ENCODE measurements around the gene DLX2.
"Not testable (repeated sequence)": the region's sequence is repeated elsewhere in the genome, so short reads cannot be mapped to it uniquely, and the experiment has no call there.

The DLX2 gene

GRCh38 chr2:172081221-172082022, 21.3 kb downstream of the DLX2 start:
- DNase-seq = no peak

GRCh38 chr2:172080641-172081220, 22.0 kb downstream of the DLX2 start:
- DNase-seq = no peak

- no peak for DNase-seq
Observed at GRCh38 chr2:172079838-172080640, 22.7 kb downstream of the DLX2 start.

GRCh38 chr2:172079416-172079815, 23.3 kb downstream of the DLX2 start:
- no peak for DNase-seq

GRCh38 chr2:172074254-172074653, 28.4 kb downstream of the DLX2 start:
- no peak for DNase-seq

GRCh38 chr2:172073518-172073917, 29.2 kb downstream of the DLX2 start:
- DNase-seq = no peak

- DNase-seq = no peak
Observed at GRCh38 chr2:172072706-172073105, 30.0 kb downstream of the DLX2 start.

GRCh38 chr2:172072303-172072702, 30.4 kb downstream of the DLX2 start:
- DNase-seq = no peak

- no peak for DNase-seq
Observed at GRCh38 chr2:172070936-172071335, 31.8 kb downstream of the DLX2 start.

GRCh38 chr2:172067905-172068304, 34.8 kb downstream of the DLX2 start:
- not testable (repeated sequence) for DNase-seq

GRCh38 chr2:172066394-172066886, 36.3 kb downstream of the DLX2 start:
- DNase-seq = no peak

GRCh38 chr2:172065111-172065510, 37.6 kb downstream of the DLX2 start:
- DNase-seq = no peak

- no peak for DNase-seq
Observed at GRCh38 chr2:172063446-172063845, 39.3 kb downstream of the DLX2 start.

GRCh38 chr2:172062402-172063004, 40.2 kb downstream of the DLX2 start:
- no peak for DNase-seq

- not testable (repeated sequence) for DNase-seq
Observed at GRCh38 chr2:172060118-172060517, 42.6 kb downstream of the DLX2 start.

- DNase-seq = no peak
Observed at GRCh38 chr2:172058660-172059059, 44.0 kb downstream of the DLX2 start.

- no peak for DNase-seq
Observed at GRCh38 chr2:172056293-172056692, 46.4 kb downstream of the DLX2 start.

- DNase-seq = no peak
Observed at GRCh38 chr2:172053486-172053885, 49.2 kb downstream of the DLX2 start.

GRCh38 chr2:172052000-172052983, 50.4 kb downstream of the DLX2 start:
- no peak for DNase-seq

GRCh38 chr2:172050479-172051125, 52.1 kb downstream of the DLX2 start:
- no peak for DNase-seq

- no peak for DNase-seq
Observed at GRCh38 chr2:172049567-172050120, 53.1 kb downstream of the DLX2 start.

Measured in activated T-cell treated with anti-CD3 and anti-CD28 coated beads for 4 hours (primary cell).